ENCODE data around the gene ZNF883. TPM values are rescaled to one million over a fixed set of nuclear protein-coding genes. Genes with fewer than 3 reads are reported as not detected.
"Not testable (repeated sequence)": the region's sequence is repeated elsewhere in the genome, so short reads cannot be mapped to it uniquely, and the experiment has no call there.

ZNF883 gene
- polyA plus RNA-seq (2012; ENCODE audit: insufficient read depth, insufficient read length) = not detected

DNA sequence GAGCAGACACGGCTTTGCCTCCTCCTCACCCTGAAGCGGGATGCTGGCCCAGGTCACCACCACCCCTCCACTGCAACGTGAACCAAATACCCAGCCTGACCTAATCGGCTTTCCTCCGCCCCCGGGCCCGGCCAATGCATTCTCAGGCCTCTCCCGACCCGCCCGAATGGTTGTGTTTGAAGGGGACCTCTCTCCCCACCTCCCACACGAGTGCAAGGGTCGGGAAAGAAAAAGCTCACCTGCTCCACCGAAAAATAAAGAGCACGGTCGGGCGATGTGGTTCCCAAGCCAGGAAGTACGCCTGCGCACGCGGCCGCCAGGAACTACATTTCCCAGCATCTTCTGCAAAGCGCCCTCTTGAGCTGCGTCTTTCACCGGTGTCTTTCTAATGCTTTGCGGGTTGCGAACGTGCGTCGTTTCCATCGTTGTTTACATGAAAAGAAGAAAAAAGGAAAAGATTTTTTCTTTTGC, at the start of gene ZNF883:
ZNF883 (minus strand) TSS at position 282 of the 471 bp plus-strand sequence.
- no peak for DNase-seq (ENCODE audit: low read depth, low spot score)

DNA sequence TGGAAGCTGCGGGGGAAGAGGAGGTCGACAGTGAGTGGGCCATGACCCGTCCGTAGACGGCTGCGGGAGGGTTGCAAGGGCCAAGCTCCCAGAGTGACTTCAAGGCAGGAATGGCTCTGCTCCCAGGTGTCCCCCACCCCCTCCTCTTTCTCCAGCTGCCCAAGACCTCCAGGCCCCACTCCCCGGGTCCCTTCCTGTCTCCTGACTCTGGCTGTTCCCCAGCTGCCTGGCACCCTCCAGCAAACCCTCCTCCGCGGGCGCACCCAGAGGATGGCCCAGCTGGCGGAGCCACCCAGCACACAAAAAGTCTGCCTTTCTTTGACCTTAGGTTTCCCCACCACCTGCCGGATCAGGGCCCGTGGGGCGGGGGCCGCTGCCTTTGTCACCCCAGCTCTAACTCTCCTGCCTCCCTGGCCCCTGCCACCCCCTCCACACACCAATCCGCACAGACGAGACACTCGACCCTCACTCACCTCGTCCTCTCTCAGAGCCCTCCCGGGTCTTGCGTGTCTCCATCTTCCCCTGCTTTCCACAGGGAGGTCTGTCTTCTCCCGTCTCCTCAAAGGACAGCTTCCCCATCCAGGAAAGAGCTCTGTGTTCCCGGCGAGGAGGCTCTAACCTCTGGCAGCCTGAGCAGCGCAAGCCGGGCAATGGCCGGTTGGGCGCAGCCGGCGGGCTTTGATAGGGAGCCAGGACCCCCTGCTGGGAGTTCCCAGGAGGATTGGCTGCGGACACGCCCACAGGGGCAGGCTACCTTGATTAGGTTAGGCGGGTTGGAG, 49.3 kb upstream of the ZNF883 start:
- H3K4me3 ChIP-seq (ENCODE audit: low read length); DNase-seq (ENCODE audit: low read depth, low spot score): not testable (repeated sequence)

More for the DNA sequence above, at the start of gene ZNF883:
- H3K4me3 ChIP-seq (ENCODE audit: low read length) = no peak within 1 kb of the TSS

DNA sequence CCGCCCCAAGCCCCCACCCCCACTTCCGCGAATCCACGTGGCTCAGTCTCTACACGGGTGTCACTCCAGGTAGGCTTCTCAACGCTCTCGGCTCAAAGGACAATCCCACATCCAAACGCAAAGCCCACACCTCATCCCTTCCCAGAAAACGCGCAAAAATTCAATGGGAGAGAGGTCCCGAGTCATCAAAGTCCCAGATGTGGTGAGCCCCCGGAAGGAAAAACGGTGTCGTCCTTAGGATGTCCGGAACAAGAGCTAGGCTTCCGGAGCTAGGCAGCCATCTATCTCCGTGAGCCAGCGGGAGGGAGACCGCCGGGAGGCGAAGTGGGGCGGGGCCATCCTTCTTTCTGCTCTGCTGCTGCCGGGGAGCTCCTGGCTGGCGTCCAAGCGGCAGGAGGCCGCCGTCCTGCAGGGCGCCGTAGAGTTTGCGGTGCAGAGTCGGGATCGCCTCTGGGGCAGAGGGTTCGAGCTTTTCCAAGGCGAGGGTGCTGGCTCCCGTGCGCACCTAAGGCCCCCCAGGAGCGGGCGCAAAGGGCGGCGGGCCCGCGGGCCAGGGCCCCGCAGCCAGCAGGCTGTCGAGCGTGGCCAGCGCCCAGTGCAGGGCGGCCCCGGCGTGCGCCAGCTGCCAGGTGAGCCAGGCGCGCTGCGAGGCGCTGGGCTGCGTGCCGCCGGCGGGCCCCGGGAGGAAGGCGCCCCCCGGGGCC, 47.7 kb upstream of the ZNF883 start:
- H3K4me3 ChIP-seq (ENCODE audit: low read length); DNase-seq (ENCODE audit: low read depth, low spot score): not testable (repeated sequence)

DNA sequence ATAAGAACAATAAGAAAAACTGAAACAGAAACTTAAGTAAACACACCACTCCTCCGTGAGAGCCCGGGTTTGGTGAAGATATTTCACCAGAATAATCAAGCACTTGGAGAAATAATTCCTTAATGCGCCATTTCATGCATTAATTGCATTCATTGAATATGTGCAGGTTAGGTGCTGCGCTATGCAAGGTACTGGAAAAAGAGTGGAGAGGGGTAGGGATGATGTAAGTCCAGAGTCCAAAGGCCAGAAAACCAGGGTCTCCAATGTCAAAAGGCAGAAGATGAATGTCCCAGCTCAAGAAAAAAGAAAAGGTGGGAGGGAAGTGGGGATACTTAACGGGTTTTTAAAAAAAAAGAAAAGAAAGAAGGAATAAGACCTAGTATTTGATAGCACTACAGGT, 45.2 kb upstream of the ZNF883 start:
- H3K4me3 ChIP-seq (ENCODE audit: low read length) = no peak overlapping the region
- no peak for DNase-seq (ENCODE audit: low read depth, low spot score)

GRCh38 chr9:113056191-113057106, 44.5 kb upstream of the ZNF883 start, which contains the start of gene ZFP37:
ZFP37 (minus strand) TSS chr9:113056724; CDS start chr9:113056688, 36 bp downstream.
- no peak within 1 kb of the TSS for H3K4me3 ChIP-seq (ENCODE audit: low read length)
- DNase-seq (ENCODE audit: low read depth, low spot score) = no peak

DNA sequence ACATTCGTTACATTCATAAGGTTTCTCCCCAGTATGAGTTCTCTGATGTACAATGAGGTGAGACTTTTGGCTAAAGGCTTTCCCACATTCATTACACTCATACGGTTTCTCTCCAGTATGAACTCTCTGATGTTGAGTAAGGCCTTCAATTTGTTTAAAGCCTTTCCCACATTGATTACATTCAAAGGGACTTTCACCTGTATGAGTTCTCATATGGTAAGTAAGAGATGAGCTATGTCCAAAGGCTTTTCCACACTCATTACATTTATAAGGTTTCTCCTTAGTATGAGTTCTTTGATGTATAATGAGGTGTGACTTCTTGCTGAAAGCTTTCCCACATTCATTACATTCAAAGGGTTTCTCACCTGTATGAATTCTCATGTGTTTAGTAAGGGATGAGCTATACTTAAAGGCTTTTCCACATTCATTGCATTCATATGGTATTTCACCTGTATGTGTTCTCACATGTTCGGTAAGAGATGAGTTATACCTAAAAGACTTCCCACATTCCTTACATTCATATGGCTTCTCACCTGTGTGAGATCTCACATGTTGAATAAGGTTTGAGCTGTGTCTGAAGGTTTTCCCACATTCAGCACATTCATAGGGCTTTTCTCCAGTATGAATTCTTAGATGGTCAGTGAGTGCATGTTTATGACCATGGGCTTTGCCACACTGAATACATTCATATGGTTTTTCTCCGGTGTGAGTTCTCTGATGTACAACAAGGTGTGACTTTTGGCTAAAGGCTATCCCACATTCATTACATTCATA, 31.1 kb upstream of the ZNF883 start:
- no peak overlapping the region for H3K4me3 ChIP-seq (ENCODE audit: low read length)
- DNase-seq (ENCODE audit: low read depth, low spot score) = no peak

DNA sequence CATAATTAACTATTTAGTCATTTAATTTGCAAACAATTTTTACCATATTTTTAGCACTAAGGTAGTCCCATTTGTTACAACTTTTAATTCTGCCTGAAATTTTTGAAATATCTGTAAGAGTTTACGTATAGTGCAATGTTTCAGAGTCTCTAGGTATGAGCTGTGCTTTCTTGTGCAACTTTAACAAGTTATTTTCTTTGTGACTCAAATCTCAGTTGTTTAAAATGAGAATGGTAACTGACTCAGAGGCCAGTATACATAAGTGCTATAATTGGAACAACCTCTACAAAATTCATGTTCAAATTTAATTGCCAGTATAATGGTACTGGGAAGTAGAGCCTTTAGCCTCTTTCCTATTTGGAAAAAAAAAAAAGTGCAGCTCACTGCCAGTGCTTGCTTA, 14.2 kb upstream of the ZNF883 start:
- no peak for DNase-seq (ENCODE audit: low read depth, low spot score)

GRCh38 chr9:113018247-113018646, 6.3 kb upstream of the ZNF883 start:
- no peak overlapping the region for H3K4me3 ChIP-seq (ENCODE audit: low read length)

More for the DNA sequence above, 14.2 kb upstream of the ZNF883 start:
- H3K4me3 ChIP-seq (ENCODE audit: low read length) = no peak overlapping the region

GRCh38 chr9:113012492-113012891, 500 bp upstream of the ZNF883 start:
- no peak overlapping the region for H3K4me3 ChIP-seq (ENCODE audit: low read length)
- no peak for DNase-seq (ENCODE audit: low read depth, low spot score)

More at GRCh38 chr9:113018247-113018646, 6.3 kb upstream of the ZNF883 start:
- DNase-seq (ENCODE audit: low read depth, low spot score) = no peak

GRCh38 chr9:113005777-113006176, 6.2 kb downstream of the ZNF883 start:
- DNase-seq (ENCODE audit: low read depth, low spot score) = no peak
- H3K4me3 ChIP-seq (ENCODE audit: low read length) = no peak overlapping the region

- no peak overlapping the region for H3K4me3 ChIP-seq (ENCODE audit: low read length)
- no peak for DNase-seq (ENCODE audit: low read depth, low spot score)
Measured at GRCh38 chr9:112997236-112997941, 14.6 kb downstream of the ZNF883 start.

GRCh38 chr9:112971415-112971814, 40.6 kb downstream of the ZNF883 start:
- H3K4me3 ChIP-seq (ENCODE audit: low read length) = no peak overlapping the region
- peak; percentile 10 for DNase-seq (ENCODE audit: low read depth, low spot score)

DNA sequence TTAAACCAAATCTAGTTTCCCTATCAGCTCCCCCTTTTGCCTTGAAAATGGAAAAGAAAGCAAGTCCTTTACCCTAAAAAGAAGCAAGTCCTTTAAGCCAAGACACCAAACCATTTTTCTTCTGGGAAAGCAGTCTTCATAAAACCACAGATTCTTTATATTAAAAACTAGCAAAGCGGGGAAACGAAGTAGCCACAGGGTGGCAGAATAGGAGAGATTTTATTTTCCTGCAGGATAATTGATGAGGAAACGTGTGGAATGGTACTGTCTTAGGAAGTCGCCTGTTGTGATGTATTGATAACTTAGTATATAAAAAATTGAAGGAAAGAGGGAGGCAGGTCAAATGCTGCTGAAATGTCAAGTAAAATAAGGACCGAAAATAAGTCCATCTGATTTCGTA, 41.1 kb downstream of the ZNF883 start:
- no peak overlapping the region for H3K4me3 ChIP-seq (ENCODE audit: low read length)
- DNase-seq (ENCODE audit: low read depth, low spot score) = no peak

GRCh38 chr9:112969730-112970129, 42.3 kb downstream of the ZNF883 start:
- DNase-seq (ENCODE audit: low read depth, low spot score) = no peak
- H3K4me3 ChIP-seq (ENCODE audit: low read length) = no peak overlapping the region

DNA sequence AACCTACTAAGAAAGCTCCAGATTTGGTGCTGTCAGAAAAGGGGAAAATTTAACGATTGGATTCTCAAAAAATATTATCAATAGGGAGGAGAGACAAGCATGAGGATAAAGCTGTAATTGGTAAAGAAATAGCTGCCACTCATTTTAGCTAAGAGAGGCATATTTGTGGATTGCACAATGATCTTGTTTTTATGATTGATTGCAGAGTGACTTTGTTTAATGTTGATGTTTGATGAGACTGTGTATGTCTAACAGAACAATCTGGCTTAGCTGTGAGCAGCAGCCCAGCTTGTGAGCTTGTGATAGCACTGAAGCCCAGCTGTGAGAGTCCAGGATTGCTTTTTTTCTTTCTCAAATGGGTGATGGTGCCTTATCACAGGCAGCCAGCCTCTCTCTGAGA, 56.4 kb downstream of the ZNF883 start:
- DNase-seq (ENCODE audit: low read depth, low spot score) = no peak
- no peak overlapping the region for H3K4me3 ChIP-seq (ENCODE audit: low read length)

DNA sequence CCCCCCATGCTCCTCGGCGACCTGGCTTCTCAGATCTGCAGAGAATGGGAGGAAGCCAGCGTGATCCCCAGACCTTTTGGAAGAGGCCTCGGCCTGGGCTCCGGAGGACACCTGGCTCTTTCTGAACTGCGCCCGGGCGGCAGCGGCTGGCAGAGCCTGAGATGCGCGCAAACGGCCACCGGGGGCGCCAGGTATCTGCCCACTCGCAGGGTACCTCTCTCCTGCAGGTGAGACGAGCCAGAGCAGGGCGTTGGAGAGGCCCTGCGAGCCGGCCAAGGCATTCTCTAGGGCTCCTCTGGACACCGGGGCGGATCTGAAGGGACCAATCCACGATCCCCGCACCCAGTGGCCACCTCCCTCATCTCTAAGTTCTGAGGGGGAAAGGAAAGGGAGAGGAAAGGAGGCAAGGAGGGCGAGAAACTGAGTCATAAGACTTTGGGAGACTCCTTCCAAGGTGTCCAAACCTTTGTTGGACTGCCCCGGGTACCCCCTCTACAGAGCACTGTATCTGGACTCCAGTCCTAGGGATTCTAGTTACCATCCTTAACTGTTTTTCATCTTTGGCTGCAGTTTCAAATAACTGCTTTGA, 66.3 kb downstream of the ZNF883 start:
- no peak for DNase-seq (ENCODE audit: low read depth, low spot score)
- H3K4me3 ChIP-seq (ENCODE audit: low read length) = no peak overlapping the region

GRCh38 chr9:112939418-112939817, 72.6 kb downstream of the ZNF883 start:
- H3K4me3 ChIP-seq (ENCODE audit: low read length) = no peak overlapping the region
- no peak for DNase-seq (ENCODE audit: low read depth, low spot score)

DNA sequence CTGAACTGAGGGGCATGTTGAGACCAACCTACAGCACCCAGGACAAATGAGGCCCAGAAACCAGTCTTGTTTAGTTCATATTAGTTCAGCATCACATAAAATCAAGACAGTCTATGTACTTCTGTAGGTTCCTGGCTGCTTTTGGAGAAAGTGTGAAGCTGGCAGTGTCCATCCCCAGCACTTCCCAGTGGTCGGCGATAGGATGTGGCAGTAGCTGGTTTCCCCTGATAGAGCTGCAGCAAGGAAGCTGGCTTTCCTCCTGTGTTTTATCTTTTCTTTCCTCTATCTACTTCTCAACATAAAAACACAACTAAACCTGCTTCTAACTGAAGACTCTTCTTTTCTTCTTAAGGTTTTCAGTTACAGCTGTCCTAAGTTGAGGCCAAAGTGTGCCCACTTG, 78.3 kb downstream of the ZNF883 start:
- no peak for DNase-seq (ENCODE audit: low read depth, low spot score)
- H3K4me3 ChIP-seq (ENCODE audit: low read length) = no peak overlapping the region

All from Jurkat, Clone E6-1 (cell line).